Psoas muscle (tissue), 8 donors: ENCODE measurements around the gene ARHGEF7. TPM values are rescaled to one million over a fixed set of nuclear protein-coding genes. Genes with fewer than 3 reads are reported as not detected.
A peak's percentile ranks its signal among the peaks of the same experiment; 100 is the strongest.

Experiments used
- ATAC-seq, 4 donors: fragments of 200-7000 bp; cut with Tn5 transposase; one replicate each; pipeline ENCODE4 v1.9.1; 2020; ENCODE audit warnings: moderate library complexity in 3 of 4, mild to moderate bottlenecking in 2 of 4
- DNase-seq, 2 donors: peaks; one replicate each; pipeline ENCODE4 v3.0.0-alpha.2; 2020
- H3K27ac ChIP-seq: fragments of 200-600 bp; one replicate; pipeline ENCODE4 v1.8.0; 2022
- H3K27me3 ChIP-seq, 3 donors: fragments of 200-600 bp in 1 of 3; one replicate each; pipeline versions ENCODE4 v1.6.1 to v1.8.0; 2013 to 2022; ENCODE audit warnings: low read length in 2 of 3, mild to moderate bottlenecking in 2 of 3, moderate library complexity in 1 of 3; ENCODE audit not compliant: insufficient read depth in 3 of 3
- H3K36me3 ChIP-seq, 2 donors: fragments of 200-600 bp in 1 of 2; one replicate each; pipeline versions ENCODE4 v1.6.1 to v1.8.0; 2013 to 2022; ENCODE audit warnings: low read depth in 1 of 2, mild to moderate bottlenecking in 1 of 2, moderate library complexity in 1 of 2; ENCODE audit not compliant: insufficient read depth in 1 of 2
- H3K4me1 ChIP-seq: fragments of 200-600 bp; one replicate; pipeline ENCODE4 v1.8.0; 2022
- H3K4me3 ChIP-seq: fragments of 200-600 bp; one replicate; pipeline ENCODE4 v1.8.0; 2022; ENCODE audit warnings: mild to moderate bottlenecking
- H3K9me3 ChIP-seq: fragments of 200-600 bp; one replicate; pipeline ENCODE4 v1.8.0; 2022
- CTCF ChIP-seq: fragments of 200-600 bp; IDR thresholded peaks from one replicate; pipeline ENCODE4 v1.8.0; 2022; ENCODE audit warnings: antibody characterized with exemption
- WGBS, 3 donors: extraction: QIAGEN DNeasy Blood & Tissue Kit; methylation state at CpG; one replicate each; pipeline versions ENCODE4 v1.1.6 to v1.1.7; 2013; 5-methylcytosine and 5-hydroxymethylcytosine counted together
- intact Hi-C, 2 donors: fragments of 100-400 bp; cut with DNase I; formaldehyde crosslinking; loops; one replicate each; pipeline versions ENCODE4 v1.11.0 to v1.14.2; 2022
- polyA plus RNA-seq, 3 donors: library from polyadenylated mRNA; stranded (reverse); fragments of 200-250 nt; gene quantifications; one replicate each; pipeline ENCODE4 v1.2.3, GENCODE V29; 2013
- total RNA-seq, 4 donors: library from RNA; stranded (reverse); fragmentation: NEBNext Ultra II Directional in 2 of 4; extraction: Animal tissue kit (Norgen Biotek cat#: 25700) in 2 of 4; gene quantifications; one replicate each; pipeline versions ENCODE4 v1.2.1 to v1.2.4, GENCODE V29; 2021 to 2023
- donor health status: healthy with polysubstance abuse.
- donor health status: DM: no; HTN: no; CAD: no; lungs with moderate emphysema.
- donor health status: Bipolar disorder and iron deficiency.
- donor health status: healthy.
- donor health status: DM: yes; HTN: yes; CAD: no.
- donor health status: DM: no; HTN: no; CAD: no.
- donor health status: DM: no; HTN: no; CAD: no.
- donor health status: DM: yes; HTN: yes; CAD: no.

Gene ARHGEF7
- total and polyA plus RNA-seq, 7 donors: 21.6 to 53.6 (median 46.8) TPM

- intact Hi-C loops: no loop called here
- WGBS, 3 donors: 20 to 50% (median 47%) methylated on average over 1 of the region's 1 CpG
- no peak for DNase-seq
- Histone ChIP-seq H3K4me3 (no peak overlapping the region), H3K27me3 (no peaks in the 10 kb centered on the region), H3K4me1 (peaks cover 34% of the 10 kb centered on the region), H3K9me3 (no peaks in the 10 kb centered on the region), H3K27ac (no peak overlapping the region), H3K36me3 (peaks cover 0 to 40% of the 10 kb centered on the region in 2 donors)
- TF ChIP-seq CTCF: no peak
- ATAC-seq: no peak
These were observed 118.0 kb downstream of the ARHGEF7 start for GRCh38 chr13:111233080-111233479.

- no peak for TF ChIP-seq CTCF
- peaks cover 0 to 36% of the 10 kb centered on the region in 2 donors for H3K36me3 ChIP-seq
- ATAC-seq: peak; percentile 39 to 80 (median 67)
- no peaks in the 10 kb centered on the region for H3K9me3 ChIP-seq
- no peak for DNase-seq
- H3K4me1 ChIP-seq: peaks cover 26% of the 10 kb centered on the region
- H3K4me3 ChIP-seq: no peak overlapping the region
- no peaks in the 10 kb centered on the region for H3K27me3 ChIP-seq
- WGBS, 3 donors: 69 to 84% (median 74%) methylated on average over 15 of the region's 15 CpGs
- no peak overlapping the region for H3K27ac ChIP-seq
- intact Hi-C loops: no loop called here
These were observed 124.9 kb downstream of the ARHGEF7 start for GRCh38 chr13:111239764-111240670.

GRCh38 chr13:111241006-111241755 is 126.1 kb downstream of the ARHGEF7 start:
- 66 to 77% (median 66%) methylated on average over 16 of the region's 16 CpGs for WGBS, 3 donors
- no peak overlapping the region for H3K4me3 ChIP-seq
- DNase-seq (no peak), ATAC-seq (peak in 3 of 4 donors; percentile 54 to 74 (median 58))
- no peaks in the 10 kb centered on the region for H3K9me3 ChIP-seq
- no peaks in the 10 kb centered on the region for H3K27me3 ChIP-seq
- peaks cover 0 to 33% of the 10 kb centered on the region in 2 donors for H3K36me3 ChIP-seq
- no peak overlapping the region for H3K27ac ChIP-seq
- intact Hi-C loops: no loop called here
- no peak for TF ChIP-seq CTCF
- H3K4me1 ChIP-seq: peaks cover 22% of the 10 kb centered on the region

- WGBS, 3 donors: 57 to 85% (median 65%) methylated on average over 11 of the region's 11 CpGs
- H3K27ac ChIP-seq: no peak overlapping the region
- intact Hi-C loops: no loop called here
- peaks cover 25% of the 10 kb centered on the region for H3K4me1 ChIP-seq
- H3K27me3 ChIP-seq: no peaks in the 10 kb centered on the region
- no peaks in the 10 kb centered on the region for H3K9me3 ChIP-seq
- peaks cover 0 to 32% of the 10 kb centered on the region in 2 donors for H3K36me3 ChIP-seq
- no peak for DNase-seq
- no peak for ATAC-seq
- no peak overlapping the region for H3K4me3 ChIP-seq
- no peak for TF ChIP-seq CTCF
These were observed 126.8 kb downstream of the ARHGEF7 start for GRCh38 chr13:111241862-111242261.
